BLaER1 treated with 17β-estradiol and CSF1 and Interleukin-3, amounts not matched to agents 10 nM and 100 nM (cell line): ENCODE results near the gene PTPRF.
"Not testable (repeated sequence)": the region's sequence is repeated elsewhere in the genome, so short reads cannot be mapped to it uniquely, and the experiment has no call there.

Experiments used
- H3K27ac ChIP-seq, 11 experiments: shearing (Covaris generic); formaldehyde crosslinking; 2 replicates each; pipeline ENCODE4 v1.8.1; 2022
- H3K27me3 ChIP-seq, 11 experiments: shearing (Covaris generic); formaldehyde crosslinking; 2 replicates each; pipeline ENCODE4 v1.8.1; 2022
- H3K36me3 ChIP-seq, 11 experiments: shearing (Covaris generic); formaldehyde crosslinking; 2 replicates each; pipeline ENCODE4 v1.8.1; 2022
- H3K4me1 ChIP-seq, 10 experiments: shearing (Covaris generic); formaldehyde crosslinking; 2 replicates each; pipeline ENCODE4 v1.8.1; 2022
- H3K4me2 ChIP-seq, 11 experiments: shearing (Covaris generic); formaldehyde crosslinking; 2 replicates each; pipeline ENCODE4 v1.8.1; 2022
- H3K4me3 ChIP-seq, 10 experiments: shearing (Covaris generic); formaldehyde crosslinking; 2 replicates each; pipeline ENCODE4 v1.8.1; 2022
- H3K9ac ChIP-seq, 11 experiments: shearing (Covaris generic); formaldehyde crosslinking; 2 replicates each; pipeline ENCODE4 v1.8.1; 2022
- H3K9me3 ChIP-seq, 11 experiments: shearing (Covaris generic); formaldehyde crosslinking; replicated peaks in 1 of 11; 2 replicates each; pipeline ENCODE4 v1.8.1; 2022
- H4K20me1 ChIP-seq, 11 experiments: shearing (Covaris generic); formaldehyde crosslinking; 2 replicates each; pipeline ENCODE4 v1.8.1; 2022
- Cebpa-rat ChIP-seq, 11 experiments: shearing (Covaris generic); IDR thresholded peaks; 2 replicates each; pipeline ENCODE4 v1.8.1; 2022

PTPRF gene

DNA sequence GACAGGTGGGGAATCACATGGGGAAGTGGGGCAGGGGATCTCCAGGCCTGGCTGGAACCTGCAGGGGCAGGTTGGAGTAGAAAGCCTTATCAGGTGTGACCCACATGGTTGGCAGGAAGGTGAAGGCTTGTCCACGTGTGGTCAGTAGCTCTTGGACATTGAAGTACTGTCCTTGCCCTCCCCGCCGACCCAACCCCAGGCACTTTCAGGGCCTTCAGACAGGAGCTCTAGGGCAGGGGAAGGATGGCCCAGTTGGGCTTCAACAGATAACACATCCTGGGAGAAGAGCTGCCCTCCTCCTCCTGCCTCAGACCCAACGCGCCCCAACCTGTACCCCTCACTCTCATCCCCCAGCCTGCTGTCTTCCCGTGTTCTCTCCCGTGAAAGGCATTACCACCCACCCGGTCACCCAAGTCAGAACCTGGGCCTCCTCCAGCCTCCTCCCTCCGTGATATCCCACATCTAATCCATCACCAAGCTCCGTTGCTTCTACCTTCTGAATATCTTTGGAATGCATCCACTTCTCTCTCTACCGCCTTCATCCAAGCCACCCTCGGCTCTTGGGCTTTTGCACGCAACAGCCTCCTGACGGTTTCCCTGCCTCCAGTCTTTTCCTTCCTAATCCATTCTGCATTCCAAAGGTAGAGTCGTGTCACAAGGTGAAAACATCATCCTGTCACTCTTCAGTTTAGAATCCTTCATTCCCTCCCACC is 15.9 kb downstream of the PTPRF start:
- Histone ChIP-seq H3K9me3 (no peaks in the 10 kb centered on the region), H3K27me3 (no peaks in the 10 kb centered on the region), H3K27ac (no peak overlapping the region), H3K9ac (no peak overlapping the region), H3K4me3 (no peak overlapping the region), H3K36me3 (peaks cover 0 to 16% (median 0%) of the 10 kb centered on the region in 11 experiments; a peak in 4 of 22 replicates), H4K20me1 (no peaks in the 10 kb centered on the region; a peak in 1 of 22 replicates), H3K4me2 (no peak overlapping the region), H3K4me1 (peaks cover 0 to 38% (median 25%) of the 10 kb centered on the region in 10 experiments; a peak in 16 of 20 replicates)
- no peak for TF ChIP-seq Cebpa-rat (IDR thresholded peaks at IDR 0.05)

DNA sequence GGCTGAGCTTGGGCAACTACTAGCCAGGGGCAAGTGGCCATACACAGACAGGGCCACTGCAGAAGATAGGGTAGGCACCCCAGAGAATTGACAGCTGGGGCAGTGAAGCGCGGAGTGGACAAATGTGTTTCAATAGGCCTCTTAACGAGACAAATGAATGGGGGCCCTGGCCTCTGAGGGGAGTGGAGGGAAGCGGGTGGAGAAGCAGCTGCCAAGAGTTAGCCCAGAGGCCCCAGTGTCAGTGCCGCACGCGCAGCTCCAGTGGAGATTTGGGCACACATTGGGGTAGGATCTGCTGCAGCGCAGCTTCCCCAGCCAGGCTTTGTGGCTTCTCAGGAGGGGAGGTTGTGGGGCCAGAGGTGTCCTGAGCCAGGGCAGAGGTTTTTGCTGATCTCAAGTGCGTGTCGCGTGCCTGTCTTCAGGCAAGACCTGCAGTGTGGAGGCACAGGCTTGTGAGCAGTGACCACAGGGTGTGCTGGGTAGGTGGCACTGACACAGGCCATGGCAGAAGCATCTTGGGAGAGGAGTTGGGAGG is 16.9 kb downstream of the PTPRF start:
- H3K4me2 ChIP-seq: peak overlapping the region in 3 of 11 experiments; percentile 2 to 44 (median 15); a peak in 5 of 22 replicates
- H3K27ac ChIP-seq: no peak overlapping the region
- peaks cover 0 to 15% (median 0%) of the 10 kb centered on the region in 11 experiments; a peak in 4 of 22 replicates for H3K36me3 ChIP-seq
- H3K27me3 ChIP-seq: no peaks in the 10 kb centered on the region
- H3K4me3 ChIP-seq: no peak overlapping the region
- no peaks in the 10 kb centered on the region for H3K9me3 ChIP-seq
- no peak for TF ChIP-seq Cebpa-rat (IDR thresholded peaks at IDR 0.05)
- no peaks in the 10 kb centered on the region; a peak in 1 of 22 replicates for H4K20me1 ChIP-seq
- peak overlapping the region in 2 of 11 experiments; percentile 32 to 33; a peak in 1 of 22 replicates for H3K9ac ChIP-seq
- peaks cover 0 to 36% (median 25%) of the 10 kb centered on the region in 10 experiments; a peak in 16 of 20 replicates for H3K4me1 ChIP-seq

DNA sequence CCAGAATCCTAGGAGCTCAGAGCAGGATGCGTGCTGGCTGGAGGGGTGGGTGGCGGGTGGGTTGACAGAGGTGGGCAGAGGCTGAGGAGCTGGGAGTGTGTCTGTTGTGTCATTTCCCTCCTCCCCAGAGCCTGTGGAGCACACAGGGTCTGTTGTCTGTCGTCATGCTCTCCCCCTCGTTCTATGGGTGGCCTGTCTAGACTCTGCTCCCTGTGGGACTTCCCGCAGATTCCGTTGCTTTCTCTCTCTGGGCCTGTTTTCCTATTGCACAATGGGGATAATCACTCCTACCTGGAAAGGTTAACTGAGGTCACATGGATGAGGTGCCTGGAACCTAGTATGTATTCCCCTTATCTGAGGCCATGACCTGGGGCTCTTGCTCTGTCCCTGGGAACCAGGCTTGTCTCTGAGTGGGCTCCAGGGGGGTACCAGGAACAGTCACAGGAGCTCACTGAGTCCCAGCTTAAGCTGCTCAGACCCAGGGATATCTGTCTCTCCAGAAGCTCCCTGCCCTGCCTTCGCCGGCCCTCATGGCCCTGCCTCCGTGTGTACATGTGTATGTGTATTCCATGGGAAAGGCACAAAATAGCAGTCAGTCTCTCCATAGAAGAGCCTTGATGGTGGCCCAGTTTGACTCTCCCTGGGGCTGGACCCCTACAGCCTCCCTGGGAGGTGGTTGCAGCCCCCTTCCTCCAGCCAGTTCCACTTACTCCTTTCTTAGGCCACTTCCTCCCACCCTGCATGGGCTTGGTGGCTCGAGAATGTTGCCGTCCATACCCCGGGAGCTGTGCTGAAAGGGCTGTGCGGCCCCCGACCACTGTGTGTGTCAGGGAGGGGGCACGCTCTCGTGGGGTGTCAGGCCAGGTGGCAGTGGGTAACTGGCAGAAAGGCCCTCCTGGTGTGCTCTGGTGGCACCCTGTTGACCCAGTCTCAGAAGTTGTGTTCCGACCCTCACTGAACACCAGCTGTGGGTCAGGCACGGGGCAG is 17.9 kb downstream of the PTPRF start:
- Histone ChIP-seq H4K20me1 (no peaks in the 10 kb centered on the region; a peak in 1 of 22 replicates), H3K4me1 (peaks cover 0 to 36% (median 25%) of the 10 kb centered on the region in 10 experiments; a peak in 16 of 20 replicates), H3K4me3 (no peak overlapping the region), H3K9ac (no peak overlapping the region), H3K27ac (no peak overlapping the region), H3K36me3 (peaks cover 0 to 10% (median under 1%) of the 10 kb centered on the region in 11 experiments; a peak in 8 of 22 replicates), H3K27me3 (no peaks in the 10 kb centered on the region), H3K4me2 (peak overlapping the region in 2 of 11 experiments; percentile 38 to 58; a peak in 3 of 22 replicates), H3K9me3 (no peaks in the 10 kb centered on the region)
- no peak for TF ChIP-seq Cebpa-rat (IDR thresholded peaks at IDR 0.05)

GRCh38 chr1:43549394-43549793 is 18.7 kb downstream of the PTPRF start:
- H3K4me3 ChIP-seq, H3K9me3 ChIP-seq, H3K27ac ChIP-seq, H4K20me1 ChIP-seq, H3K27me3 ChIP-seq: not testable (repeated sequence)
- Histone ChIP-seq H3K4me2 (peak overlapping the region in 10 of 11 experiments; percentile 38 to 78 (median 59); a peak in 19 of 22 replicates), H3K36me3 (peaks cover 0 to 15% (median 7%) of the 10 kb centered on the region in 11 experiments; a peak in 8 of 22 replicates), H3K9ac (peak overlapping the region in 3 of 11 experiments; percentile 33 to 52 (median 34); a peak in 2 of 22 replicates), H3K4me1 (peaks cover 0 to 39% (median 25%) of the 10 kb centered on the region in 10 experiments; a peak in 16 of 20 replicates)

DNA sequence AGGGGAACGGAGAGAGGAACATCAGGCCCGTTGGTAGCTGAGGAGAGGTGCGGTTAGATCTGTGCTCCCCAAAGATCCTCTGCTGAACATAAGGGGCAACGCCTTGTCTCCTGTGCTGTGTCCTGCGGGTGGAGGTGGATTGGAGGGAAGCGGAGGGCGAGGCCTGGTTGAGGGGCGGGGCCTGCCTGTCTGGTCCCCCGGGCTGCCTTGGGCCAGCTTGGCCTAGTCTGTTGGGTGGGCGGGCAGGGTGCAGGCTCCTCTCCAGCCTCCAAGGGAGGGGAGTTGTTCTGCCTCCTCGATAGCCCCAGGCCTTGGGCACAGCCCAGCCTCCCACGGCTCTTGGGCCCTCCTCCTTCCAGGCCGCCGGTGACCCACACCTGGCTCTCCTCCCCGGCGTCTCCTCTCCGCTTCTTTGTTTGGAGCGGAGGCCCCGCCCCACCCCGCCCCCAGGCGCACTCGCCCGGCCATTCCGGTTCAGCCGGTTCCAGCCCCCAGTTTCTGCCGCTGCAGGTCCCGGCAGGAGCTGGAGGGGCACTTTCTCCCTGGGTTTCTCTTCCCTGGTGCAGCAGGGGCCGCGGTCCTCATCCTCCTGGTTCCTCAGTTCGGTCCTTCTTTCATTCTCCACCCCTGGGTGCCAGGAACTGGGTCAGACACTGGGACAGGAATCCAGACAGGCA is 19.4 kb downstream of the PTPRF start:
- Histone ChIP-seq H3K9ac (peak overlapping the region in 9 of 11 experiments; percentile 23 to 60 (median 41); a peak in 12 of 22 replicates), H3K36me3 (peaks cover 0 to 15% (median 7%) of the 10 kb centered on the region in 11 experiments; a peak in 8 of 22 replicates), H3K9me3 (no peaks in the 10 kb centered on the region), H3K4me3 (peak overlapping the region in 7 of 10 experiments; percentile 14 to 52 (median 27); a peak in 7 of 20 replicates), H4K20me1 (no peaks in the 10 kb centered on the region; a peak in 1 of 22 replicates), H3K4me1 (peaks cover 0 to 41% (median 25%) of the 10 kb centered on the region in 10 experiments; a peak in 16 of 20 replicates), H3K4me2 (peak overlapping the region; percentile 38 to 80 (median 60)), H3K27ac (peak overlapping the region in 4 of 11 experiments; percentile 32 to 46 (median 40); a peak in 7 of 22 replicates), H3K27me3 (no peaks in the 10 kb centered on the region)
- no peak for TF ChIP-seq Cebpa-rat (IDR thresholded peaks at IDR 0.05)

DNA sequence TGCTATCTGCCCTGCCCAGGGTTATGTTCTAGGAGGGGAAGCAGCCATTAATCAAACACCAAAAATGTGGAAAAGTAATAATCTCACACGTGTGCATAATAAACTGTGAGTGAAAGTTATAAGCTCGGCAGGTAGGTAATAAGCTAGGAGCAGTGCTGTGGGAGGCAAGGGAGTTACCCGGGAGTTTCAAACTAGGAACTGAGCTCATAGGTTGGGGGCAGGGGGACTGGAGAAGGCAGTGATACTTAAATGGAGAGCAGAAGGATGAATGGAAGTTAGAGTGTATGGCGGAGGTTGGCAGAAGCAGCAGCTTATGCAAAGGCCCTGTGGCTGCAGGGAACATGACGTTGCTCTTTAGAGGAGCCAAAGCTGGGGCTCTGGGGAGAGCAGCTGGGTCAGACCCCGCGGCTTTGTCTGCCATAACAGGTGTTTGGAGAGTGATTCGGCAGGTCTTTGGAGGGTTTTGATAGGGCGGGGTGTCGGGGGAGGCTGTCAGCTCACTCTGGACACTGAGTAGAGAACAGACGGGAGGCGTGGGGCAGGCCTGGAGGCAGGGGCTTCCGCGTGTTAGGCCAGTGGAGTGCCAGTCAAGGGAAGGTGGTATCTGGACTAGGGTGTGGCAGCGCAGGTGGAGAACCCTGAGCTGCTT is 20.0 kb downstream of the PTPRF start:
- peak overlapping the region in 7 of 10 experiments; percentile 14 to 52 (median 27); a peak in 7 of 20 replicates for H3K4me3 ChIP-seq
- peaks cover 0 to 16% (median 7%) of the 10 kb centered on the region in 11 experiments; a peak in 9 of 22 replicates for H3K36me3 ChIP-seq
- H3K9me3 ChIP-seq: no peaks in the 10 kb centered on the region
- H3K27ac ChIP-seq: peak overlapping the region in 4 of 11 experiments; percentile 32 to 46 (median 40); a peak in 4 of 22 replicates
- no peaks in the 10 kb centered on the region; a peak in 1 of 22 replicates for H4K20me1 ChIP-seq
- H3K27me3 ChIP-seq: no peaks in the 10 kb centered on the region
- H3K4me1 ChIP-seq: peaks cover 0 to 39% (median 22%) of the 10 kb centered on the region in 10 experiments; a peak in 16 of 20 replicates
- H3K9ac ChIP-seq: peak overlapping the region in 6 of 11 experiments; percentile 23 to 60 (median 44); a peak in 7 of 22 replicates
- TF ChIP-seq Cebpa-rat (IDR thresholded peaks at IDR 0.05): no peak
- peak overlapping the region; percentile 38 to 80 (median 60); a peak in 21 of 22 replicates for H3K4me2 ChIP-seq

DNA sequence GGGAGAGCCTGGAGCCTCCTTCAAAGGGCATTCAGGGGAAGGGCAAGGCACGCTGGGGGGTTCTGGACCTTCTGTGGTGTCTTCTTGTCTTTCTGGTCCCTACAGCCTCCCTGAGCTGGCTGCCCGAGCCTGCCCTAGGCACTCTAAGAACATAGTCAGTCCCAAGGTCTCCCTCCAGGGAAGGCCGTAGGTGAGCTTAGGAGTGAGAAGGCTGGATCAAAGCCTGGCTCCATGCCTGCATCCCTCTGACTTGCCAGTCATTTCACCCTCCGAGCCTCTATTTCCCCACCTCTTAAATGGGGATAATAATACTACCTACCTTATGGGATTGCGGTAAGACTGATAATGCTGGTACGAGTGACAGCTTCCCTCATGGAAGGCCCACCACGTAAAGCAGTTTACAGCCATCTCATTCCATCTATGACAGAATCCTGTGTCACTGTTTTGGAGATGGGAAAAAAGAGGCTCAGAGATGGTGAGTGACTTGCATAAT is 20.8 kb downstream of the PTPRF start:
- Histone ChIP-seq H3K9me3 (no peaks in the 10 kb centered on the region), H3K27ac (no peak overlapping the region), H3K9ac (no peak overlapping the region), H3K4me2 (no peak overlapping the region), H3K36me3 (peaks cover 0 to 24% (median 7%) of the 10 kb centered on the region in 11 experiments; a peak in 9 of 22 replicates), H3K4me1 (peaks cover 0 to 35% (median 18%) of the 10 kb centered on the region in 10 experiments; a peak in 15 of 20 replicates), H3K27me3 (no peaks in the 10 kb centered on the region), H4K20me1 (no peaks in the 10 kb centered on the region; a peak in 1 of 22 replicates), H3K4me3 (no peak overlapping the region)
- no peak for TF ChIP-seq Cebpa-rat (IDR thresholded peaks at IDR 0.05)
